ENCODE results near the gene KMT2A. TPM values are rescaled to one million over a fixed set of nuclear protein-coding genes. Genes with fewer than 3 reads are reported as not detected.
A peak's percentile ranks its signal among the peaks of the same experiment; 100 is the strongest.

KMT2A gene
- polyA plus RNA-seq, 2 of the 4 experiments (the other 2 are of a cell fraction) = 6.8 to 20.3 TPM

DNA sequence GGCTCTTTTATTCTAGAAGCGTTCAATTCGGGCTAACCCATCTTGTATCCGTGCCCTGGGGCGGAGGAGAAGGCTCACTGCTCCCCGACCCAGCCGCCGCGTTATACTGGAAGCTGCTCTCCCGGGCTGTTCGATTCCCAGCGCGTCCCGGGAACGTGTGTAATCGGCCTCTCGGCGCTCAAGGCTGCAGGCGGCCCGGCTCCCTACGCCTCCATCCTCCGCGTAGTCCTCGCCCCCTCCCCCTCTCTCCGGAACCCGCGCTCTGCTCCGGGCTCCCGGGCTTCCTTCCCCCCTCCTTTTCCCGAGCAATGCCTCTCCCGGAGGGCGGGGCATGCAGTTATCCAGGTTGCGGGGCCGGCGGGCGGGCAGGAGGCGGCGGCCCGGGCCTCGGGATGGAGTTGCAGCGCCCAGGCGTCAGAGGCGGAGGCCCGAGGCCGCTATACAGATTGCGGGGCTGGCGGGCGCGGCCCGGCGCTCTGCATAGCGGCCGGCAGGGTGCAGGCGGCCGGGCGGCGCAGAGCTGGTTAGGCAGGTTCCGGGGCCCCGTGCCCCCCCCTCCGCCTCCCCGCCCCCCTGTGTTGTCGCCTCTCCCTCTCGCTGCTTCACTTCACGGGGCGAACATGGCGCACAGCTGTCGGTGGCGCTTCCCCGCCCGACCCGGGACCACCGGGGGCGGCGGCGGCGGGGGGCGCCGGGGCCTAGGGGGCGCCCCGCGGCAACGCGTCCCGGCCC, at the start of gene KMT2A (continued):
- TF ChIP-seq, protein P1, sequence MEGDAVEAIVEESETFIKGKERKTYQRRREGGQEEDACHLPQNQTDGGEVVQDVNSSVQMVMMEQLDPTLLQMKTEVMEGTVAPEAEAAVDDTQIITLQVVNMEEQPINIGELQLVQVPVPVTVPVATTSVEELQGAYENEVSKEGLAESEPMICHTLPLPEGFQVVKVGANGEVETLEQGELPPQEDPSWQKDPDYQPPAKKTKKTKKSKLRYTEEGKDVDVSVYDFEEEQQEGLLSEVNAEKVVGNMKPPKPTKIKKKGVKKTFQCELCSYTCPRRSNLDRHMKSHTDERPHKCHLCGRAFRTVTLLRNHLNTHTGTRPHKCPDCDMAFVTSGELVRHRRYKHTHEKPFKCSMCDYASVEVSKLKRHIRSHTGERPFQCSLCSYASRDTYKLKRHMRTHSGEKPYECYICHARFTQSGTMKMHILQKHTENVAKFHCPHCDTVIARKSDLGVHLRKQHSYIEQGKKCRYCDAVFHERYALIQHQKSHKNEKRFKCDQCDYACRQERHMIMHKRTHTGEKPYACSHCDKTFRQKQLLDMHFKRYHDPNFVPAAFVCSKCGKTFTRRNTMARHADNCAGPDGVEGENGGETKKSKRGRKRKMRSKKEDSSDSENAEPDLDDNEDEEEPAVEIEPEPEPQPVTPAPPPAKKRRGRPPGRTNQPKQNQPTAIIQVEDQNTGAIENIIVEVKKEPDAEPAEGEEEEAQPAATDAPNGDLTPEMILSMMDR (IDR thresholded peaks at IDR 0.05) = no peak
- 0 out of 2 replicates have a peak, but pooled peaks have one; percentile 10 for TF ChIP-seq FOSL2 (IDR thresholded peaks at IDR 0.05)
- TF ChIP-seq FOSL2 (CRISPR knock-in tag; IDR thresholded peaks at IDR 0.05) = peak; percentile 39; the same call in 1 of the 2 replicates
- no peak for TF ChIP-seq POLR2AphosphoS2 (conservative IDR thresholded peaks at IDR 0.05; ENCODE audit: low read length)
- TF ChIP-seq, protein P2, sequence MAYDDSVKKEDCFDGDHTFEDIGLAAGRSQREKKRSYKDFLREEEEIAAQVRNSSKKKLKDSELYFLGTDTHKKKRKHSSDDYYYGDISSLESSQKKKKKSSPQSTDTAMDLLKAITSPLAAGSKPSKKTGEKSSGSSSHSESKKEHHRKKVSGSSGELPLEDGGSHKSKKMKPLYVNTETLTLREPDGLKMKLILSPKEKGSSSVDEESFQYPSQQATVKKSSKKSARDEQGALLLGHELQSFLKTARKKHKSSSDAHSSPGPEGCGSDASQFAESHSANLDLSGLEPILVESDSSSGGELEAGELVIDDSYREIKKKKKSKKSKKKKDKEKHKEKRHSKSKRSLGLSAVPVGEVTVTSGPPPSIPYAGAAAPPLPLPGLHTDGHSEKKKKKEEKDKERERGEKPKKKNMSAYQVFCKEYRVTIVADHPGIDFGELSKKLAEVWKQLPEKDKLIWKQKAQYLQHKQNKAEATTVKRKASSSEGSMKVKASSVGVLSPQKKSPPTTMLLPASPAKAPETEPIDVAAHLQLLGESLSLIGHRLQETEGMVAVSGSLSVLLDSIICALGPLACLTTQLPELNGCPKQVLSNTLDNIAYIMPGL (CRISPR knock-in tag; IDR thresholded peaks at IDR 0.05; ENCODE audit: borderline replicate concordance) = no peak
- TF ChIP-seq, protein P3, sequence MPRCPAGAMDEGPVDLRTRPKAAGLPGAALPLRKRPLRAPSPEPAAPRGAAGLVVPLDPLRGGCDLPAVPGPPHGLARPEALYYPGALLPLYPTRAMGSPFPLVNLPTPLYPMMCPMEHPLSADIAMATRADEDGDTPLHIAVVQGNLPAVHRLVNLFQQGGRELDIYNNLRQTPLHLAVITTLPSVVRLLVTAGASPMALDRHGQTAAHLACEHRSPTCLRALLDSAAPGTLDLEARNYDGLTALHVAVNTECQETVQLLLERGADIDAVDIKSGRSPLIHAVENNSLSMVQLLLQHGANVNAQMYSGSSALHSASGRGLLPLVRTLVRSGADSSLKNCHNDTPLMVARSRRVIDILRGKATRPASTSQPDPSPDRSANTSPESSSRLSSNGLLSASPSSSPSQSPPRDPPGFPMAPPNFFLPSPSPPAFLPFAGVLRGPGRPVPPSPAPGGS (IDR thresholded peaks at IDR 0.05) = peak; percentile 74; the same call in 2 of the 3 replicates
- 0 out of 4 replicates have a peak, but pooled peaks of 1 of the 2 experiments have one; percentile 4 for TF ChIP-seq CEBPB (IDR thresholded peaks at IDR 0.05)
- TF ChIP-seq, protein P4, sequence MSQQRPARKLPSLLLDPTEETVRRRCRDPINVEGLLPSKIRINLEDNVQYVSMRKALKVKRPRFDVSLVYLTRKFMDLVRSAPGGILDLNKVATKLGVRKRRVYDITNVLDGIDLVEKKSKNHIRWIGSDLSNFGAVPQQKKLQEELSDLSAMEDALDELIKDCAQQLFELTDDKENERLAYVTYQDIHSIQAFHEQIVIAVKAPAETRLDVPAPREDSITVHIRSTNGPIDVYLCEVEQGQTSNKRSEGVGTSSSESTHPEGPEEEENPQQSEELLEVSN (IDR thresholded peaks at IDR 0.05; ENCODE audit: borderline replicate concordance, low read depth) = 0 out of 2 replicates have a peak, but pooled peaks have one; percentile 26
- no peak for TF ChIP-seq CBX8 (IDR thresholded peaks at IDR 0.05)
- no peak for TF ChIP-seq NR3C1 (IDR thresholded peaks at IDR 0.05)
- no peak for TF ChIP-seq EHMT2 (IDR thresholded peaks at IDR 0.05; ENCODE audit: low read depth)
- TF ChIP-seq HOXA7 (CRISPR knock-in tag; IDR thresholded peaks at IDR 0.05) = no peak
- TF ChIP-seq FOSB (CRISPR knock-in tag; IDR thresholded peaks at IDR 0.05) = no peak
- peak in 1 of 2 experiments; percentile 48; a peak in 1 of 5 replicates for TF ChIP-seq EP300 (IDR thresholded peaks at IDR 0.05)

DNA sequence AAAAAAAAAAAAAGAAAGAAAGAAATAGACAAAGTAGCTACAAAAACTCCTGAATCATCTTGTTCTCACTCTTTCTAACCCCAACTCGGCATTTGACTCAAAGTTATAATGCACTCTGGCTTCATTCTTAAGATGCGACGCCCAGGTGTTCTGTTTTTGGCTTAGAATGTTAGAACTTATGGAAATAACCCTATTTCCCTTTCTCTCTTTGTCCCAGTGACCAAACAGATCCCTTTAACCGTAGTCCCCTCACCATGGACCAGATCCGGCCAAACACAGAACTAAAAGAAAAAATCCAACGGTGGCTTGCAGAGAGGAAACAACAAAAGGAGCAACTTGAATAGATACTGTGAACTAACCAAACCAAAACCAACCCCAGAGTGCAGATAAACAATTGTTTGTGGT, 40.2 kb upstream of the KMT2A start:
- Histone ChIP-seq H3K27ac (no peak overlapping the region), H3K4me2 (no peak overlapping the region), H3K4me1 (no peaks in the 10 kb centered on the region), H3K4me3 (no peak overlapping the region), H3K9me3 (no peaks in the 10 kb centered on the region)
- ChIA-PET POLR2A (no interaction called here), CTCF (no interaction called here)
- 87% methylated on average over 6 of the region's 6 CpGs for WGBS (ENCODE audit: missing lambda C conversion rate)
- DNase-seq (ENCODE audit: low read depth in 1 of 2, low spot score in 1 of 2) = no peak
- no peak for ATAC-seq
- no peak for FAIRE-seq
- TF ChIP-seq NR3C1 (IDR thresholded peaks at IDR 0.05) (no peak), ZSCAN20 (CRISPR knock-in tag; IDR thresholded peaks at IDR 0.05) (no peak)

DNA sequence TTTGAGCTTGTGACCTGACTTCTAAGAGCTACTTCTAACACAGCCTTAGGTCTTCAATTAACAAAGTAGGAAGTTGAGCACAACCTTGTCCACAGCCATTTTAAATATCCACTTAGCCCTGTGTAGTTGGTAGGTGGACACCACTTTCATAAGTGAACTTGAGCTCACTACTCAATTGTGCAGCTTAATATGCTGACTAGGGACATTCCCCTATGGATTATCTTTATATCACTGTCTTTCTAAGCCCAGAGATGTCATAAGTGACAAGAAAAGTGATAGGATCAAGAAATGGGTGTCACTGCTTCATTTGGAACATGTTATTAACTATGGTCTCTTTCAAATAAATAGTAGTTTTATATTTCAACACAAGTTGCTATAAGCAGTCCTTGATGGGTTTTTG, 38.8 kb upstream of the KMT2A start:
- FAIRE-seq = no peak
- DNase-seq (ENCODE audit: low read depth in 1 of 2, low spot score in 1 of 2) = no peak
- no peak overlapping the region for H3K4me3 ChIP-seq
- no peak overlapping the region for H3K4me2 ChIP-seq
- H3K27ac ChIP-seq = no peak overlapping the region
- CTCF ChIA-PET = interaction anchor here (0.9 kb wide), 1 partner anchor 44 kb away, joined by 4 read pairs; no protein-coding TSS in a partner anchor
- TF ChIP-seq SMC3 (IDR thresholded peaks at IDR 0.05) (no peak), MAFK (IDR thresholded peaks at IDR 0.05; ENCODE audit: partially characterized antibody) (peak; percentile 66)
- no peak for ATAC-seq
- POLR2A ChIA-PET = no interaction called here
- no peaks in the 10 kb centered on the region for H3K4me1 ChIP-seq
- H3K9me3 ChIP-seq = no peaks in the 10 kb centered on the region
